ENCODE measurements around the gene TIMP2.

DNA sequence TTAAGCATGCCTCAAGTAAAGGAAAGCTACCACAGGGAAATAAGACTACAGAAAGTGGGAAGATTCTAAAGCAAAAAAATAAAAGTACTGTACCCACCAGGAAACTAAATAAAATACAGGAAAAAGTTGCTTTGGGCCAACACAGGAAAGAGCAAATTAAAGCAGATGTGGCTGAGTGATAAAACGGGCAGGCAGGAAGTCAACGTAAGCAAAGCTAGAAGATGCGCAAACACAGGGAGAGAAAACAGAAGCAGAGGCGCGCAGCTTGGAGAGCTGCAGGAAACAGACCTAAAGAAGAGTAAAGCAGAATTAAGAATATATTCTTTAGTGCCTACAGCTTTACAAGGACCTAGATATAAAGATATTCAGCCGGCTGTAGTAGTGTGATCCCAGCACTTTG lies 106.3 kb downstream of the TIMP2 start:
- TF ChIP-seq, protein P1, sequence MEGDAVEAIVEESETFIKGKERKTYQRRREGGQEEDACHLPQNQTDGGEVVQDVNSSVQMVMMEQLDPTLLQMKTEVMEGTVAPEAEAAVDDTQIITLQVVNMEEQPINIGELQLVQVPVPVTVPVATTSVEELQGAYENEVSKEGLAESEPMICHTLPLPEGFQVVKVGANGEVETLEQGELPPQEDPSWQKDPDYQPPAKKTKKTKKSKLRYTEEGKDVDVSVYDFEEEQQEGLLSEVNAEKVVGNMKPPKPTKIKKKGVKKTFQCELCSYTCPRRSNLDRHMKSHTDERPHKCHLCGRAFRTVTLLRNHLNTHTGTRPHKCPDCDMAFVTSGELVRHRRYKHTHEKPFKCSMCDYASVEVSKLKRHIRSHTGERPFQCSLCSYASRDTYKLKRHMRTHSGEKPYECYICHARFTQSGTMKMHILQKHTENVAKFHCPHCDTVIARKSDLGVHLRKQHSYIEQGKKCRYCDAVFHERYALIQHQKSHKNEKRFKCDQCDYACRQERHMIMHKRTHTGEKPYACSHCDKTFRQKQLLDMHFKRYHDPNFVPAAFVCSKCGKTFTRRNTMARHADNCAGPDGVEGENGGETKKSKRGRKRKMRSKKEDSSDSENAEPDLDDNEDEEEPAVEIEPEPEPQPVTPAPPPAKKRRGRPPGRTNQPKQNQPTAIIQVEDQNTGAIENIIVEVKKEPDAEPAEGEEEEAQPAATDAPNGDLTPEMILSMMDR (IDR thresholded peaks at IDR 0.05), result no peak
- TF ChIP-seq POLR2A (IDR thresholded peaks at IDR 0.05), result no peak
